Adrenal gland (tissue), 12 donors: Measurements from ENCODE around the gene IFIT1B. TPM values are rescaled to one million over a fixed set of nuclear protein-coding genes. Genes with fewer than 3 reads are reported as not detected.
A peak's percentile ranks its signal among the peaks of the same experiment; 100 is the strongest.

Experiments
- DNase-seq, 7 donors: peaks; one replicate each; pipeline ENCODE4 v3.0.0-alpha.2; 2019 to 2020
- H3K27ac ChIP-seq, 5 donors: fragments of 200-600 bp; sonication (generic) in 4 of 5; 1 replicate in 3 of 5; 2 replicates in 2 of 5; pipeline versions ENCODE4 v1.5.1 to v1.8.0; 2016 to 2020; ENCODE audit warnings: mild to moderate bottlenecking in 1 of 5
- H3K27me3 ChIP-seq: fragments of 200-600 bp; 2 replicates; pipeline ENCODE4 v1.8.0; 2021
- H3K36me3 ChIP-seq, 2 donors: fragments of 200-600 bp; replicated peaks in 1 of 2; 1 replicate in 1 of 2; 2 replicates in 1 of 2; pipeline versions ENCODE4 v1.5.1 to v1.8.0; 2018 to 2022
- H3K4me1 ChIP-seq, 2 donors: fragments of 200-600 bp; replicated peaks in 1 of 2; 1 replicate in 1 of 2; 2 replicates in 1 of 2; pipeline versions ENCODE4 v1.5.1 to v1.8.0; 2018 to 2021
- H3K4me3 ChIP-seq, 4 donors: fragments of 200-600 bp; sonication (generic) in 3 of 4; one replicate each; pipeline ENCODE4 v1.5.1; 2016 to 2018
- H3K9me3 ChIP-seq, 3 donors: fragments of 200-600 bp; sonication (generic) in 1 of 3; replicated peaks in 1 of 3; 1 replicate in 2 of 3; 2 replicates in 1 of 3; pipeline versions ENCODE4 v1.5.1 to v1.8.0; 2016 to 2021
- CTCF ChIP-seq, 6 experiments: fragments of 450-650 bp in 4 of 6; fragments of 200-600 bp in 2 of 6; sonication (generic) in 1 of 6; IDR thresholded peaks; 1 replicate in 5 of 6; 2 replicates in 1 of 6; pipeline versions ENCODE4 v1.5.1 to v1.8.0; 2016 to 2021; ENCODE audit warnings: antibody characterized with exemption in 6 of 6, mild to moderate bottlenecking in 2 of 6, moderate library complexity in 1 of 6
- POLR2A ChIP-seq, 2 donors: fragments of 450-650 bp; IDR thresholded peaks; one replicate each; pipeline ENCODE4 v1.6.1; 2017; ENCODE audit warnings: antibody characterized with exemption in 2 of 2, mild to moderate bottlenecking in 2 of 2, moderate library complexity in 1 of 2
- WGBS, 4 donors: extraction: QIAGEN DNeasy Blood & Tissue Kit in 2 of 4; methylation state at CpG; one replicate each; pipeline versions ENCODE4 v1.1.5 to v1.1.7; 2013 to 2017; 5-methylcytosine and 5-hydroxymethylcytosine counted together
- intact Hi-C, 2 donors: fragments of 100-400 bp; cut with DNase I; formaldehyde crosslinking; loops; one replicate each; pipeline versions ENCODE4 v1.14.1 to v1.15.0; 2022 to 2023
- polyA plus RNA-seq, 3 donors: library from polyadenylated mRNA; stranded (reverse); fragments of 200-250 nt in 2 of 3; fragments of 350-450 nt in 1 of 3; fragmentation: Illumina TruSeq in 1 of 3; extraction: RNeasy Lipid Tissue Mini Kit (QIAGEN cat#74804) in 1 of 3; gene quantifications; one replicate each; pipeline ENCODE4 v1.2.3, GENCODE V29; 2013 to 2014
- total RNA-seq, 9 donors: library from RNA; depleted of rRNA in 4 of 9; stranded (reverse); fragments of >200 nt in 4 of 9; fragments of 120-200 nt in 1 of 9; fragmentation: NEBNext Ultra II Directional in 1 of 9; extraction: Animal tissue kit (Norgen Biotek cat#: 25700) in 1 of 9; gene quantifications; one replicate each; pipeline versions ENCODE4 v1.1.0 to v1.2.4, GENCODE V29; 2013 to 2023
- donor health status: healthy with polysubstance abuse.
- donor health status: Bipolar disorder and iron deficiency.
- donor health status: DM: yes; HTN: yes; CAD: no.
- donor health status: DM: no; HTN: no; CAD: no.
- donor health status: DM: no; HTN: no; CAD: no.
- donor health status: DM: yes; HTN: yes; CAD: no.

IFIT1B gene
- total and polyA plus RNA-seq, 12 donors, result 0.07 to 1.7 (median 0.23) TPM; not detected in 8

DNA sequence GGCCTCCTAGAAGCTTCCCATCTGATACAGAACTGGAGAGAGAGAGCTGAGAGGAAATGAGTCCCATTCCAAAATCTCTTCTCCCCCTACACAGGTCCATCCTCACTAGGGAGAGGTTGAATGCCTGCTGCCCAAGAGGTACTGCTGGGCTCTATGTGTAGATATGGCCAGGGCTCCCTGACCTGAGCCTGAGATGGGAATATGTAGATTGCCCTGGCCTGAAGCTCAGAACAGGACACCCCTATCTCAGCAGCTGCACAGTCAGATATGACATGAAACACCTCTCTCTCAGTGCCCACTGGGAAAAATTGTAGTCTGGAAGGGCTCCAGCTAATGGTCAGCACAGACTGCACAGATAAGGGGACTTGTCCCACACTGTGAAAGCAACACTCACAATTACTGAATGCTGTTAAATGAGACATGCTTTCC lies 3.1 kb upstream of the IFIT1B start:
- peak overlapping the region; percentile 48 to 95 (median 77) for H3K27ac ChIP-seq
- intact Hi-C loops, result loop anchor here in 1 of 2 donors (5.0 kb wide), 1 partner anchor 107 kb away; no protein-coding TSS in a partner anchor
- peaks cover 17 to 24% of the 10 kb centered on the region in 2 donors for H3K4me1 ChIP-seq
- H3K36me3 ChIP-seq, result no peaks in the 10 kb centered on the region
- no peaks in the 10 kb centered on the region for H3K9me3 ChIP-seq
- TF ChIP-seq CTCF (IDR thresholded peaks at IDR 0.05) (no peak), POLR2A (IDR thresholded peaks at IDR 0.05) (no peak)
- DNase-seq, result peak in 5 of 7 donors; percentile 31 to 39 (median 37)
- H3K27me3 ChIP-seq, result no peaks in the 10 kb centered on the region
- no peak overlapping the region for H3K4me3 ChIP-seq

DNA sequence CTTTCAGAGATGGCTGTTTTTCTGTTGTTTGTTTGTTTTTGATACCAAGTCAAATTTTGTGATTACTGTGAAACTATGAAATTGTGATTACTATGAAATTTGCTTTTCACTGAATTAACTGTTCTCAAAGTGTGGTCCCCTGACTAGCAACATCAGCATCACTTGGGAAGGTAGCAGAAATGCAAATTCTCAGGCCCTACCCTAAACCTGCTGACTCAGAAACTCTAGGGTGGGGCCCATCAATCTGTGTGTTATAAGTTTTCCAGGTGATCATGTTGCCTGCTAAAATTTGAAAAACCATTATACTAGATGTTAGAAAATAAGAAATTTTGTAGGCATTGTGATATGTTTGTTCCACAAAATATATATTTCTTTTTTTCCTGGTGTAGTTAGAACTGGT lies 1.2 kb downstream of the IFIT1B start:
- no peaks in the 10 kb centered on the region for H3K36me3 ChIP-seq
- H3K27ac ChIP-seq, result no peak overlapping the region
- H3K9me3 ChIP-seq, result no peaks in the 10 kb centered on the region
- H3K4me1 ChIP-seq, result peaks cover 8 to 11% of the 10 kb centered on the region in 2 donors
- intact Hi-C loops, result no loop called here
- no peak overlapping the region for H3K4me3 ChIP-seq
- DNase-seq, result no peak
- TF ChIP-seq CTCF (IDR thresholded peaks at IDR 0.05) (no peak), POLR2A (IDR thresholded peaks at IDR 0.05) (no peak)
- no peaks in the 10 kb centered on the region for H3K27me3 ChIP-seq

GRCh38 chr10:89382757-89383156 lies 4.9 kb downstream of the IFIT1B start:
- TF ChIP-seq POLR2A (IDR thresholded peaks at IDR 0.05), result no peak
- no peak for TF ChIP-seq CTCF (IDR thresholded peaks at IDR 0.05)
- Histone ChIP-seq H3K36me3 (no peaks in the 10 kb centered on the region), H3K27me3 (no peaks in the 10 kb centered on the region), H3K27ac (no peak overlapping the region), H3K4me1 (no peaks in the 10 kb centered on the region), H3K4me3 (no peak overlapping the region), H3K9me3 (no peaks in the 10 kb centered on the region)
- DNase-seq, result no peak
- 88 to 95% (median 91%) methylated on average over 1 of the region's 1 CpG for WGBS, 4 donors
- intact Hi-C loops, result no loop called here

- intact Hi-C loops, result no loop called here
- no peak for DNase-seq
- WGBS, 4 donors, result 60 to 84% (median 78%) methylated on average over 4 of the region's 4 CpGs
Measured at GRCh38 chr10:89384474-89385340, 6.9 kb downstream of the IFIT1B start.

More at GRCh38 chr10:89384474-89385340, 6.9 kb downstream of the IFIT1B start:
- H3K27me3 ChIP-seq, result no peaks in the 10 kb centered on the region
- no peaks in the 10 kb centered on the region for H3K9me3 ChIP-seq
- H3K36me3 ChIP-seq, result no peaks in the 10 kb centered on the region
- TF ChIP-seq POLR2A (IDR thresholded peaks at IDR 0.05) (no peak), CTCF (IDR thresholded peaks at IDR 0.05) (no peak)
- H3K4me3 ChIP-seq, result no peak overlapping the region
- peak overlapping the region in 1 of 5 donors; percentile 73 for H3K27ac ChIP-seq
- no peaks in the 10 kb centered on the region for H3K4me1 ChIP-seq
